ENCODE data around the gene SCCPDH. TPM values are rescaled to one million over a fixed set of nuclear protein-coding genes. Genes with fewer than 3 reads are reported as not detected.
"Not testable (repeated sequence)": the region's sequence is repeated elsewhere in the genome, so short reads cannot be mapped to it uniquely, and the experiment has no call there.

The SCCPDH gene
- 31.1 and 42.4 TPM in 2 replicates for total RNA-seq (2014; rRNA removed; shearing (Covaris generic))

- DNase-seq (ENCODE audit: low read depth), result peak; percentile 56
Observed at GRCh38 chr1:246724016-246724730, at the start of gene SCCPDH. SCCPDH (plus strand) TSS chr1:246724409; CDS start chr1:246724423, 14 bp downstream.

- no peak for DNase-seq (ENCODE audit: low read depth)
Observed at GRCh38 chr1:246677842-246678241, 46.4 kb upstream of the SCCPDH start.

- no peak for DNase-seq (ENCODE audit: low read depth)
Observed at GRCh38 chr1:246678816-246679793, 45.1 kb upstream of the SCCPDH start.

GRCh38 chr1:246679794-246680177 is 44.4 kb upstream of the SCCPDH start:
- no peak for DNase-seq (ENCODE audit: low read depth)

GRCh38 chr1:246680190-246680589 is 44.0 kb upstream of the SCCPDH start:
- DNase-seq (ENCODE audit: low read depth), result no peak

GRCh38 chr1:246680696-246681130 is 43.5 kb upstream of the SCCPDH start:
- DNase-seq (ENCODE audit: low read depth), result no peak

GRCh38 chr1:246681900-246682895 is 42.0 kb upstream of the SCCPDH start:
- DNase-seq (ENCODE audit: low read depth), result no peak

GRCh38 chr1:246683521-246683920 is 40.7 kb upstream of the SCCPDH start:
- no peak for DNase-seq (ENCODE audit: low read depth)

- no peak for DNase-seq (ENCODE audit: low read depth)
Observed at GRCh38 chr1:246687002-246687401, 37.2 kb upstream of the SCCPDH start.

- peak; percentile 78 for DNase-seq (ENCODE audit: low read depth)
Observed at GRCh38 chr1:246689409-246690008, 34.7 kb upstream of the SCCPDH start.

- DNase-seq (ENCODE audit: low read depth), result no peak
Observed at GRCh38 chr1:246690100-246690499, 34.1 kb upstream of the SCCPDH start.

GRCh38 chr1:246691622-246692495 is 32.4 kb upstream of the SCCPDH start:
- DNase-seq (ENCODE audit: low read depth), result peak; percentile 9

- not testable (repeated sequence) for DNase-seq (ENCODE audit: low read depth)
Observed at GRCh38 chr1:246694213-246694895, 29.9 kb upstream of the SCCPDH start.

- DNase-seq (ENCODE audit: low read depth), result peak; percentile 26
Observed at GRCh38 chr1:246695136-246695535, 29.1 kb upstream of the SCCPDH start.

GRCh38 chr1:246695666-246696065 is 28.5 kb upstream of the SCCPDH start:
- no peak for DNase-seq (ENCODE audit: low read depth)

- DNase-seq (ENCODE audit: low read depth), result no peak
Observed at GRCh38 chr1:246698466-246699094, 25.6 kb upstream of the SCCPDH start.

- DNase-seq (ENCODE audit: low read depth), result peak; percentile 93
Observed at GRCh38 chr1:246699095-246699735, 25.0 kb upstream of the SCCPDH start.

GRCh38 chr1:246703581-246703980 is 20.6 kb upstream of the SCCPDH start:
- DNase-seq (ENCODE audit: low read depth), result no peak

Data from M059J (cell line).